ENCODE measurements around the gene HNRNPA2B1.

DNA sequence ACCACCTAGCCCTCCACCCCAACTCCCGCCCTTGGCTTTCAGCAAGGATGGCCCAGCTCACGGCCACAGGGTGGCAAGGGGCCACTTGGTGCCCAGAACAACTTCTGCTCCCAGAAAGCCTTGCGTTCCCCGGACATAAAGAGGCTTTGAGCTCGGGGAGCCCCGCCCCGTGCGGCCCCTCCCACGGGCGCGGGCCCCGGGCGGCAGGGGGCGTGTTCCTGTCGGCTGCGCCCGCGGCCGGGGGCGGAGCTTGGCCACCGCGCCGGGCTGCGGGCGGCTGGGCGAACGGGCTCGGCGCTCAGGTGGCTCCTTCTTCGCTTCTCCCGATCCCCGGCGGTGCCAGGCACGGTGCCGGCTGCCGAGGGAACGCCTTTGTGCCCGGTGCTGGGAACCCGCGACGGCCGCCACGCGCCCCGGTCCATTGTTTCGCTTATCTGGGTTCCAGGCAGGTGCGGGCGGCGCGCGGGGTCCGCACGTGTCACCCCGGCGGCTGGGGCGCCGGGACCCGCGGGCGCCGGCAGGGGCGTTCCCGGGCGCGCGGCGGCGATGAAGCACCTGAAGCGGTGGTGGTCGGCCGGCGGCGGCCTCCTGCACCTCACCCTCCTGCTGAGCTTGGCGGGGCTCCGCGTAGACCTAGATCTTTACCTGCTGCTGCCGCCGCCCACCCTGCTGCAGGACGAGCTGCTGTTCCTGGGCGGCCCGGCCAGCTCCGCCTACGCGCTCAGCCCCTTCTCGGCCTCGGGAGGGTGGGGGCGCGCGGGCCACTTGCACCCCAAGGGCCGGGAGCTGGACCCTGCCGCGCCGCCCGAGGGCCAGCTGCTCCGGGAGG, 48.4 kb downstream of the HNRNPA2B1 start, which contains the start of gene NFE2L3:
- TF ChIP-seq, protein P1, sequence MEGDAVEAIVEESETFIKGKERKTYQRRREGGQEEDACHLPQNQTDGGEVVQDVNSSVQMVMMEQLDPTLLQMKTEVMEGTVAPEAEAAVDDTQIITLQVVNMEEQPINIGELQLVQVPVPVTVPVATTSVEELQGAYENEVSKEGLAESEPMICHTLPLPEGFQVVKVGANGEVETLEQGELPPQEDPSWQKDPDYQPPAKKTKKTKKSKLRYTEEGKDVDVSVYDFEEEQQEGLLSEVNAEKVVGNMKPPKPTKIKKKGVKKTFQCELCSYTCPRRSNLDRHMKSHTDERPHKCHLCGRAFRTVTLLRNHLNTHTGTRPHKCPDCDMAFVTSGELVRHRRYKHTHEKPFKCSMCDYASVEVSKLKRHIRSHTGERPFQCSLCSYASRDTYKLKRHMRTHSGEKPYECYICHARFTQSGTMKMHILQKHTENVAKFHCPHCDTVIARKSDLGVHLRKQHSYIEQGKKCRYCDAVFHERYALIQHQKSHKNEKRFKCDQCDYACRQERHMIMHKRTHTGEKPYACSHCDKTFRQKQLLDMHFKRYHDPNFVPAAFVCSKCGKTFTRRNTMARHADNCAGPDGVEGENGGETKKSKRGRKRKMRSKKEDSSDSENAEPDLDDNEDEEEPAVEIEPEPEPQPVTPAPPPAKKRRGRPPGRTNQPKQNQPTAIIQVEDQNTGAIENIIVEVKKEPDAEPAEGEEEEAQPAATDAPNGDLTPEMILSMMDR (IDR thresholded peaks at IDR 0.05): peak in 4 of 6 experiments; percentile 19 to 39 (median 30)
- TF ChIP-seq POLR2A (IDR thresholded peaks at IDR 0.05): peak in 2 of 4 donors; percentile 51 to 65

Measured in esophagus squamous epithelium (tissue), 4 donors.